Testis (tissue), 3 donors: ENCODE data around the gene TMEM37. TPM values are rescaled to one million over a fixed set of nuclear protein-coding genes. Genes with fewer than 3 reads are reported as not detected.
A peak's percentile ranks its signal among the peaks of the same experiment; 100 is the strongest.

ENCODE experiments used
- DNase-seq: peaks from one replicate; pipeline ENCODE4 v3.0.0-alpha.2; 2019
- H3K27ac ChIP-seq, 2 donors: fragments of 200-600 bp; sonication (generic); one replicate each; pipeline ENCODE4 v1.5.1; 2019
- H3K27me3 ChIP-seq: fragments of 200-600 bp; sonication (generic); one replicate; pipeline ENCODE4 v1.5.1; 2019
- H3K36me3 ChIP-seq: fragments of 200-600 bp; sonication (generic); one replicate; pipeline ENCODE4 v1.5.1; 2017; ENCODE audit warnings: low read depth; ENCODE audit errors: missing control alignments
- H3K4me1 ChIP-seq: fragments of 200-600 bp; sonication (generic); one replicate; pipeline ENCODE4 v1.5.1; 2019
- H3K4me3 ChIP-seq, 2 donors: fragments of 200-600 bp; sonication (generic); one replicate each; pipeline ENCODE4 v1.5.1; 2017 to 2019
- H3K9me3 ChIP-seq: fragments of 200-600 bp; sonication (generic); one replicate; pipeline ENCODE4 v1.5.1; 2017
- POLR2A ChIP-seq: fragments of 450-650 bp; IDR thresholded peaks from one replicate; pipeline ENCODE4 v1.6.1; 2017; ENCODE audit warnings: antibody characterized with exemption, mild to moderate bottlenecking, moderate library complexity
- WGBS, 2 donors: methylation state at CpG; one replicate each; pipeline ENCODE4 v1.1.5; 2018; 5-methylcytosine and 5-hydroxymethylcytosine counted together
- intact Hi-C: fragments of 100-400 bp; cut with DNase I; formaldehyde crosslinking; loops from one replicate; pipeline ENCODE4 v1.15.1; 2023; ENCODE audit warnings: low total_unique reads
- polyA plus RNA-seq: library from polyadenylated mRNA; stranded (reverse); fragments of 350-450 nt; fragmentation: Illumina TruSeq; extraction: RNeasy Lipid Tissue Mini Kit (QIAGEN cat#74804); gene quantifications from one replicate; pipeline ENCODE4 v1.2.3, GENCODE V29; 2014; ENCODE audit warnings: low read depth, low replicate concordance; ENCODE audit not compliant: insufficient read depth
- total RNA-seq, 2 donors: library from RNA; depleted of rRNA; stranded (reverse); fragments of >200 nt; gene quantifications; one replicate each; pipeline ENCODE4 v1.2.3, GENCODE V29; 2016
- TF ChIP-seq, protein P1 (sequence below), 3 experiments: fragments of 450-650 bp in 2 of 3; fragments of 200-600 bp in 1 of 3; sonication (generic) in 1 of 3; IDR thresholded peaks; one replicate each; pipeline ENCODE4 v1.5.1; 2016 to 2019; ENCODE audit warnings: antibody characterized with exemption in 3 of 3, mild to moderate bottlenecking in 2 of 3, moderate library complexity in 1 of 3

TMEM37 gene
- total and polyA plus RNA-seq, 3 donors from 2014 or later: 7.0 to 14.2 (median 9.0) TPM

DNA sequence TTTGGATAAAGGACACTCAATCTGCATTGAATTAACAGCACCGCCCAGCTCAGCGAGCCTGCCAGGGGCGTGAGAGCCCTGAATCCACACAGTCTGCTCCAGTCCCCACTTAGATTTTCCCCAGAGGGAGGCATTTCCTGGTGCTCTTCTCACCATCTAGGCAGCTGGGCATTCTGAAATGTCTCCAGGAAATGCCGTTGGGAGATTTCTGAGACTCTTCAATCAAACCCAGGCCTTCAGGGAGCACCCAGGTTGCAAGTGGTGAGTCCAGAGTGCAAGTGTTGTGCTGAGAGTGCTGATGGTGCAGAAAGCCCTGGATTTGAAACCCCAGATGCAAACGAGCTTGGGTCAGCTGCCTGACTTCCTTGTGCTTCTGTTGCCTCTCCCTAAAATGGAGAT, 23.4 kb upstream of the TMEM37 start:
- H3K9me3 ChIP-seq: no peaks in the 10 kb centered on the region
- TF ChIP-seq, protein P1, sequence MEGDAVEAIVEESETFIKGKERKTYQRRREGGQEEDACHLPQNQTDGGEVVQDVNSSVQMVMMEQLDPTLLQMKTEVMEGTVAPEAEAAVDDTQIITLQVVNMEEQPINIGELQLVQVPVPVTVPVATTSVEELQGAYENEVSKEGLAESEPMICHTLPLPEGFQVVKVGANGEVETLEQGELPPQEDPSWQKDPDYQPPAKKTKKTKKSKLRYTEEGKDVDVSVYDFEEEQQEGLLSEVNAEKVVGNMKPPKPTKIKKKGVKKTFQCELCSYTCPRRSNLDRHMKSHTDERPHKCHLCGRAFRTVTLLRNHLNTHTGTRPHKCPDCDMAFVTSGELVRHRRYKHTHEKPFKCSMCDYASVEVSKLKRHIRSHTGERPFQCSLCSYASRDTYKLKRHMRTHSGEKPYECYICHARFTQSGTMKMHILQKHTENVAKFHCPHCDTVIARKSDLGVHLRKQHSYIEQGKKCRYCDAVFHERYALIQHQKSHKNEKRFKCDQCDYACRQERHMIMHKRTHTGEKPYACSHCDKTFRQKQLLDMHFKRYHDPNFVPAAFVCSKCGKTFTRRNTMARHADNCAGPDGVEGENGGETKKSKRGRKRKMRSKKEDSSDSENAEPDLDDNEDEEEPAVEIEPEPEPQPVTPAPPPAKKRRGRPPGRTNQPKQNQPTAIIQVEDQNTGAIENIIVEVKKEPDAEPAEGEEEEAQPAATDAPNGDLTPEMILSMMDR (IDR thresholded peaks at IDR 0.05): no peak
- no peak for TF ChIP-seq POLR2A
- H3K27ac ChIP-seq: no peak overlapping the region
- no peaks in the 10 kb centered on the region for H3K27me3 ChIP-seq
- H3K4me3 ChIP-seq: no peak overlapping the region
- intact Hi-C loops: loop anchor here (5.0 kb wide), 1 partner anchor 64 kb away; no protein-coding TSS in a partner anchor
- 46 to 58% methylated on average over 5 of the region's 5 CpGs for WGBS, 2 donors
- H3K4me1 ChIP-seq: no peaks in the 10 kb centered on the region
- no peaks in the 10 kb centered on the region for H3K36me3 ChIP-seq
- peak; percentile 27 for DNase-seq

DNA sequence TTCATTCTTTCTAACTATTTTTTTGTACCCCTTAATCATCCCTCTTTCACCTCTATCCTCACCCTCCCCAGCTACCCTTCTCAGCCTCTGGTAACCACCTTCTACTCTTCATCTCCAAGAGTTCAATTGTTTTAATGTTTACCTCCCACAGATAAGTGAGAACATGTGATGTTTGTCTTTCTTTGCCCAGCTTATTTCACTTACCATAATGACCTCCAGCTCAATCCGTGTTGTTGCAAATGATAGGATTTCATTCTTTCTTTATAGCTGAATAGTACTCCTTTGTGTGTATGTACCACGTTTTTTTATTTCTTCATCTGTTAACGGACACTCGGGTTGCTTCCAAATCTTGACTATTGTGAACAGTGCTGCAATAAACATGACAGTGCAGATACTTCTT, 22.1 kb upstream of the TMEM37 start:
- H3K4me1 ChIP-seq: no peaks in the 10 kb centered on the region
- intact Hi-C loops: loop anchor here (5.0 kb wide), 1 partner anchor 63 kb away; no protein-coding TSS in a partner anchor
- H3K4me3 ChIP-seq: no peak overlapping the region
- no peak overlapping the region for H3K27ac ChIP-seq
- TF ChIP-seq, protein P1 (IDR thresholded peaks at IDR 0.05): no peak
- TF ChIP-seq POLR2A: no peak
- H3K36me3 ChIP-seq: no peaks in the 10 kb centered on the region
- WGBS, 2 donors: 73 to 81% methylated on average over 4 of the region's 4 CpGs
- no peak for DNase-seq
- H3K9me3 ChIP-seq: no peaks in the 10 kb centered on the region
- H3K27me3 ChIP-seq: no peaks in the 10 kb centered on the region

DNA sequence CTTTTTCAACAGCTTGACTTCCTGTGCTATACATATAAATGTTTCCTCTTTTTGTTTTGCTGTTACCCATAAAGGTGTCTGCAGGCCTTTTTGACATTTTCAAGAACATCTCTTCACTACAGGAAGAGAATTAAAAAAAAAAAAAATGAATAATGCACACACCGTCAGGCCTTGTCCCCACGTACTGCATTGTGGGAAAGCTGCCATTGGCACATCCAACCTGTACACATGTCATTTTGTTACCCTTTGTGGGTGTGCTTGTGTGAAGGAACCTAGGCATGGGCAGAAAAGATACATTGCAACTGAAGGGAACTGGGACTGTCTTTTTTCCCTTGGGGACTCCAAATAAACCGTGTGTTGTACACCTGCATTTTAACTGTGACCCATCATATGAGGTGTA, 16.8 kb upstream of the TMEM37 start:
- TF ChIP-seq, protein P1 (IDR thresholded peaks at IDR 0.05): no peak
- no peak for TF ChIP-seq POLR2A
- DNase-seq: no peak
- Histone ChIP-seq H3K27me3 (no peaks in the 10 kb centered on the region), H3K4me3 (no peak overlapping the region), H3K27ac (no peak overlapping the region), H3K9me3 (no peaks in the 10 kb centered on the region), H3K36me3 (no peaks in the 10 kb centered on the region), H3K4me1 (no peaks in the 10 kb centered on the region)
- intact Hi-C loops: no loop called here
- WGBS, 2 donors: 86 to 92% methylated on average over 3 of the region's 3 CpGs

DNA sequence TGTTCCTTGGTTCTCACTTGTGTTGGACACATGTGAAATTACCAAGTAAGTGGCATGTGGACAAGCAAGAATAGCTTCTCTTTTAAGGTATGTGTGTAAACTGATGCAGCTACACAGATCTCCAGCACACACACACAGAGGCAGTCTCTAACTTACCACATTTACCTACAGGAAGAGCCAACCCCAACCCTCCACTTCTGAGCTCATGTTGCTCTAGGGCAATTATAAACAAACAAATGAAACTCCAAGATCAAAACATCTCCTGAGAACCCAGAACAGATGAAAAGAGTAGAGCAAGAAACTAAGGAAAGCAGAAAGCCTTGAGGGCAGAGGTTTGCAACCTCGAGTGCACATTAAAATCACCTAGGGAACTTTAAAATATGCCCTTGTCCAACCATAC, 16.0 kb upstream of the TMEM37 start:
- Histone ChIP-seq H3K4me3 (no peak overlapping the region), H3K36me3 (no peaks in the 10 kb centered on the region), H3K9me3 (no peaks in the 10 kb centered on the region), H3K4me1 (no peaks in the 10 kb centered on the region), H3K27me3 (no peaks in the 10 kb centered on the region), H3K27ac (no peak overlapping the region)
- WGBS, 2 donors: 85 to 88% methylated on average over 1 of the region's 1 CpG
- intact Hi-C loops: no loop called here
- DNase-seq: no peak
- TF ChIP-seq, protein P1 (IDR thresholded peaks at IDR 0.05): no peak
- no peak for TF ChIP-seq POLR2A

DNA sequence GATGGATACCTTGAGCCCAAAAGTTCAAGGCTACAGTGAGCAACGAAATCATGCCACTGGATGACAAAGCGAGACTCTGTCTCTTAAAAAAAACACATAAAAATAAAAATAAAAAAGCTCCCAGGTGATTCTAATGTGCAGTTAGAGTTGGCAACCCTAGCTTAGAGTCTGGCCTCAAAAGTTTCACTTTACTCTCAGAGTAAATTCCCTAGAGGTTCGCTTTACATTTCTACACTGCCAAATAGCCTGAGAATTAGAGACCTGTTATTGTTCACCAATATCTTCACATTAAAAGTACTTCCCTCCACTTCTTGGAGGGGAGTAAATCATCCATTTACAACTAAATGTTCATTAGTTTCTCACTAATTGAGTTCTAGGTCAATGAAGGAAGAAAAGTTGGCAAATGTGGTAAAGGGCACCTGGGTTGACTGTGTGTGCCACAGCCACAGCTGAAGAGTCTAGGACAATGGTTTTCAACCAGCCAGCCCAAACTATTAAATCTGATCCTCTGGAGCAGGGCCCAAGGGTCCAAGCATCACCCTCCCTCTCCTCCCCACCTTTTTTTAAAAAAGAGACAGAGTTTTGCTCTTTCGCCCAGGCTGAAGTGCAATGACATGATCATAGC, 15.2 kb upstream of the TMEM37 start:
- H3K4me1 ChIP-seq: no peaks in the 10 kb centered on the region
- no peaks in the 10 kb centered on the region for H3K27me3 ChIP-seq
- H3K36me3 ChIP-seq: no peaks in the 10 kb centered on the region
- TF ChIP-seq, protein P1 (IDR thresholded peaks at IDR 0.05): no peak
- TF ChIP-seq POLR2A: no peak
- no peak overlapping the region for H3K27ac ChIP-seq
- no peak for DNase-seq
- H3K4me3 ChIP-seq: no peak overlapping the region
- intact Hi-C loops: no loop called here
- WGBS, 2 donors: 80 to 91% methylated on average over 4 of the region's 4 CpGs
- no peaks in the 10 kb centered on the region for H3K9me3 ChIP-seq
